CD4-positive, alpha-beta T cell treated with Interleukin-21 for 1 hour (primary cell): ENCODE results near the gene CADM4.
"Not testable (repeated sequence)": the region's sequence is repeated elsewhere in the genome, so short reads cannot be mapped to it uniquely, and the experiment has no call there.

Source experiments
- DNase-seq: peaks from one replicate; pipeline ENCODE4 v3.0.0-alpha.2; 2020

Gene CADM4

DNA sequence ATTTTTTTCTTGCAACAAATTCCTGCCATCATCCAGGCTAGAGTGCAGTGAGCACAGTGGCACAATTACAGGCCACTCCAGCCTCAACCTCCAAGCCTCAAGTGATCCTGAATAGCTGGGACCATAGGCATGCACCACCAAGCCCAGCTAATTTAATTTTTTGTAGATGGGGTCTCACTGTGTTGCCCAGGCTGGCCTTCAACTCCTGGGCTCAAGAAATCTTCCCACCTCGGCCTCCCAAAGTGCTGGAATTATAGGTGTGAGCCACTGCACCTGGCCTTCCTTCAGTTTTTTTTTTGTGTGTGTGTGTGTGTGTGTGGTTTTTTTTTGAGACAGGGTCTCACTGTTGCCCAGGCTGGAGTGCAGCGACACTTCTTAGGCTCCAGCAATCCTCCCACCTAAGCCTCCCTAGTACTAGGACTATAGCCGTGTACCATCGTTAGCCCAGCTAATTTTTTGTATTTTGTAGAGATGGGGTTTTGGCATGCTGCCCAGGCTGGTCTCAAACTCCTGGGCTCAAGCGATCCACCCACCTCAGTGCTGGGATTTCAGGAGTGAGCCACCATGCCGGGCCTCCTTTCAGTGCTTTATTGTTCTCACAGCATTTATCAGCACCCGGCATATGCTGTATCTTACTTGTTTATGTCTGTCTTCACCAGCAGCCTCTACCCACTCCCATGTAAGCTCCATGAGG is 33.6 kb downstream of the CADM4 start:
- DNase-seq, result no peak

DNA sequence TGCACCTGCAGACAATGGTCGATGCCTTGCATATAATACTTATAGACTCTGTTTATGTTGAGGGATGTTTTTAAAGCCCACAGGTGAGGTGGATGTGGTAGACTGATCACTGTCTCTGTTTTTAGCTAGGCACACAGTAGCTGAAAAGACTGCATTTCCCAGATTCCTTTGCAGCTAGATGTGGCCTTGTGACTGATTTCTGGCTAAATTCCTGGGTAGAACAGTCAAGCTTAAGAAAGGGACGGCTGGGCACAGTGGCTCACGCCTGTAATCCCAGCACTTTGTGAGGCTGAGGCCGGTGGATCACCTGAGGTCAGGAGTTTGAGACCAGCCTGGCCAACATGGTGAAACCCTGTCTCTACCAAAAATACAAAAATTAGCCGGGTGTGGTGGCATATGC is 39.3 kb downstream of the CADM4 start:
- DNase-seq, result not testable (repeated sequence)

GRCh38 chr19:43599635-43600295 is 39.9 kb downstream of the CADM4 start:
- DNase-seq, result no peak

DNA sequence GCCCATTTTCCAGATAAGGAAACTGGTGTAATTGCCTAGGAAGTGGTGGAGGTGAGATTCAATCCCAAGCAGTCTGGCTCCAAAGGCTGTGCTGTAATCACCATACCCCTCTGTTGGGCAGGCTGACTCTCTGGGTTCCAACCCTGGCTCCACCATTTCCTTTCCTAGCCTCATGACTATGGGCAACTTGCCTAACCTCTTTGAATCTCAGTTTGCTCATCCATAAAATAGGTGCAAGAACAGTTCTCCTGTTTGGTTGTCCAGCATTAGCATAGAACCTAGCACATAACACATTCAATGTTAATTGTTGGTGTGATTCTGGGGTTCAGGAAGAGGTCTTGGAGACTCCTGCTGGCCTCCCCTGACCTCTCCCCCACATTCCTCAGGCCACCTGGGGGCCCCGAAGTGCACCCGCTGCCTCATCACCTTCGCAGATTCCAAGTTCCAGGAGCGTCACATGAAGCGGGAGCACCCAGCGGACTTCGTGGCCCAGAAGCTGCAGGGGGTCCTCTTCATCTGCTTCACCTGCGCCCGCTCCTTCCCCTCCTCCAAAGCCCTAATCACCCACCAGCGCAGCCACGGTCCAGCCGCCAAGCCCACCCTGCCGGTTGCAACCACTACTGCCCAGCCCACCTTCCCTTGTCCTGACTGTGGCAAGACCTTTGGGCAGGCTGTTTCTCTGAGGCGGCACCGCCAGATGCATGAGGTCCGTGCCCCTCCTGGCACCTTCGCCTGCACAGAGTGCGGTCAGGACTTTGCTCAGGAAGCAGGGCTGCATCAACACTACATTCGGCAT is 41.0 kb downstream of the CADM4 start:
- DNase-seq, result no peak

DNA sequence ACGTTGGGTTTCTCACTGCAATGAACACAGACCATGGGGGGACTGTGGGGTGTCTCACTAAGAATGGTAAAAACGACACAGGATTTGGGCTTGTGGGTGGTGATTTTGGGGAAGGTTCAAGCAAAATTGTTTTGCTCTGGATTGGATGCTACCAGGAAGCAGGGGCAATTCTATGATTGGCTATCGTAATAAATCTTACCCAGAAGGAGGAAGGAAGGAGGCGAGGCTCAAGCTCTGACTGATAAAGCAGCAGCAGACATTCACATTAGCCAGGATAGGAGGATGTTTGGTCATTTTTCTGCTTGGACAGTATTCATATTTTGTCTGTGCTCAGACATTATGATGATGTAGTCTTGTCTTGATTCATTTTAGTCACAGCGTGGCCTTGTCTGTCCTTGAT is 41.8 kb downstream of the CADM4 start:
- DNase-seq, result no peak

GRCh38 chr19:43596842-43597461 is 42.7 kb downstream of the CADM4 start:
- no peak for DNase-seq

GRCh38 chr19:43595999-43596841 is 43.4 kb downstream of the CADM4 start, which contains the start of the genes IRGQ and ZNF576:
Gene IRGQ, minus strand, starts transcription at chr19:43596134. Its CDS starts 796 bp downstream, at chr19:43595338.
Gene ZNF576, plus strand, starts transcription at chr19:43596595. Its CDS starts 514 bp downstream, at chr19:43597109.
- DNase-seq, result peak; percentile 100

DNA sequence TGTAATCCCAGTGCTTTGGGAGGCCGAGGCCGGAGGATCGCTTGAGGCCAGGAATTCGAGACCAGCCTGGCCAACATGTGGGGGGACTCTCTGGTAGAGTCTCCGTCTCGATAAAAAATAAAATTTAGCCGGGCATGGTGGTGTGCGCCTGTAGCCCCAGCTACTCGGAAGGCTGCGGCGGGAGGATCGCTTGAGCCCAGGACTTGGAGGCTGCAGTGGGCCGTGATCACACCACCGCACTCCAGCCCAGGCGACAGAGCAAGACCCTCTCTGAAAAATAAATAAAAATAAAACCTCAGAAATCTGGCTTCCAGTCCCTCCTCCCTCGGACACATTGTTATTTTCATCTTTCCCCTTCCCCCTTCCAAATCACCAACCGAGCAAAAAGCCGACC is 44.0 kb downstream of the CADM4 start:
- no peak for DNase-seq

- DNase-seq, result peak; percentile 82
Observed at GRCh38 chr19:43594710-43595604, 44.7 kb downstream of the CADM4 start.

GRCh38 chr19:43594081-43594697 is 45.5 kb downstream of the CADM4 start:
- no peak for DNase-seq

DNA sequence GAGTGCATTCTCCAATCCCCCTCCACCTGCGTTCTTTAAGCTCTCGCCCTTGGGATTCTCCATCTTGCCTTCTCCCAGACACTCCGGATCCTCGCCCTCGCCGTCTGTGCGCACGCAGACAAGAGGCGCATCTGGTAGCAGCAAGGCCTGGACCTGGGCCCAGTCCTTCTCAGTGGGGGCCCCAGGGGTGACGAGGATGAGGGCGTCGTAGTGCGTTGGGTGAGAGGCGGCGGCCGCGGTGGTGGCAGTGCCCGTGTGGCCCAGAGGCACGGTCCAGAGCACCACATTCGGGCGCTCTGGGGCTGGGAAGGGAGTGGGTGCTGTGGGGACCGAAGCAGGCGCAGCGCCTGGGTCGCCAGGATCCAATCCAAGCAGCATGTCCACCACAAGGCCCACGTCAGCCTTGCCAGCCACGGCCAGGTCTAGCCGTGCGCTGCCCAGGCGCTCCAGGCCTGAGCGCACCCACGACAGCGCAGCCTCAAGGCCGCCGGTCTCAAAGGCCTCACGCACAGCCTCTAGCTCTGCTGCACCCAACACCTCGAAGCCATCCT is 46.8 kb downstream of the CADM4 start:
- no peak for DNase-seq

- DNase-seq, result no peak
Observed at GRCh38 chr19:43591904-43592772, 47.5 kb downstream of the CADM4 start.

- no peak for DNase-seq
Observed at GRCh38 chr19:43589678-43590077, 50.0 kb downstream of the CADM4 start.

DNA sequence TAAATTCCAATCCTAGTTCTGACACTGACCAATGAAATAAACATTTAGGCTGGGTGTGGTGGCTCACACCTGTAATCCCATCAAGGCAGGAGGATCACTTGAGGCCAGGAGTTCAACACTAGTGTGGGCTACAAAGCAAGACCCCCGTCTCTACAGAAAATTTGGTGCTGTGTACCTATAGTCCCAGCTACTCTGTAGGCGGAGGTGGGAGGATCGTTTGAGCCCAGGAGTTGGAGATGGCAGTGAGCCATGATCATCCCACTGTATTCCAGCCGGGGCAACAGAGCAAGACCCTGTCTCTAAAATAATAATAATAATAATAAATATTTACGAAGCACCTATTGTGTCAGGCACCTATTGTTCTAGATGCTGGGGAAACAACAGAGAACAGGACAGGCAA is 50.4 kb downstream of the CADM4 start:
- DNase-seq, result no peak

DNA sequence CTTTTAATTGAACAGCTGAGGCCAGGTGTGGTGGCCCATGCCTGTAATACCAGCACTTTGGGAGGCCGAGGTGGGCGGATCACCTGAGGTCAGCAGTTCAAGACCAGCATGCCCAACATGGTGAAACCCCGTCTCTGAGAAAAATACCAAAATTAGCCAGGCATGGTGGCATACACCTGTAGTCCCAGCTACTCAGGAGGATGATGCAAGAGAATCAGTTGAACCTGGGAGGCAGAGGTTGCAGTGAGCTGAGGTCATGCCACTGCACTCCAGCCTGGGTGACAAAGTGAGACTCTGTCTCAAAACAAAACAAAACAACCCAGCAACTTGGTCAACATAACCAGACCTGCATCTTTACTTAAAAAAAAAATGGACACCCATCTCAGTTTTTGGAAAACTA is 52.6 kb downstream of the CADM4 start:
- DNase-seq, result not testable (repeated sequence)

DNA sequence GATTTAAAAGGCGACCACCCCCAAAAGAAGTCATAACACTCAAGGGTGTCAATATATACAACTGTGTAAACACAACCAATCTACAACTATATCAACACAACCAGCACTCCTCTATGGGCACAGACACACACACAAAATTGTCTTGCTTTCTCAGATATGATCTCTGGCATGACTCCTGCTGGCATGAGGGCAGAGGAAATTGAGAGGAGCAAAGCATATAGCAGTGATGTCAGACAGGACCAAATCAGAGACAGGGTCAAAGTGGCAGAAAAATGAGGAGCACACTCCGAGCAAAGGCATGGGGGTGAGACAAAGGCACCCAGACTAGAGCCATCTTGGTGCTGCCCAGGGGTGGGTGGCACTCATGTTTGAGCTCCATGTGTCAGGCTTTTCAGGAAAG is 53.3 kb downstream of the CADM4 start:
- DNase-seq, result no peak

DNA sequence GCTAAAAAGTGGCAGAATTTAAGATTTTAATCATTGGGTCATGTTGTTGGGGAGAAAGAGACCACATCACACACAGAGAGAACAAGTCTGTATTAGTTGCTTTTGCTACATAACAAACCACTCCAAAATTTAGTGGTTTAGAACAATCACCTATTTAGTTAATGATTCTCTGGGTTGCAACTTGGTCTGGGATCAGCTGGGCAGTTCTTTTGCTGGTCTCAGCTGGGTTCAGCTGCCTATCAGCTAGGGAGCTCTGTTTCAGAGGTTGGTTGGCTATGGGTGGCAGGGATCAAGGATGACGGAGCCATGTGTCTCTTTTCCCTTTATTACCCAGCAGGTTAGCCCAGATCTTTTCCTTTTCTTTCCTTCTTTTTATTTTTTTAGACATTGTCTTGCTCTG is 55.2 kb downstream of the CADM4 start:
- no peak for DNase-seq

DNA sequence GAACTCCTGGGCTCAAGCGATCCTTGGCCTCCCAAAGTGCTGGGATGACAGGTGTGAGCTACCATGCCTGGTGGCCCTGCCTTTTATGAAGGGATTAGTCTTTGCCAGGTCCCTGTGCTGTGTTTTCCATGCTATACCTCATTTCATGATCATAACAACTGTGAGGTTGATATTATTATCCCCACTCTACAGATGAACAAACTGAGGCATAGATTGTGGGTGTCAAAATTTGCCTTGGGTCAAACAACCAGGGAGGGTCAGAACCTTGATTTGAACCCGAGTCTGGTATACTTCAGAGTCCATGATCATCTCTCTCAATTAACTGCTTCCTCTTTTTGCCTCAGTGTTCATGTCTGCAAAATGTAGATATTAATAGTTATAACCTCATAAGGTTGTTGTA is 57.2 kb downstream of the CADM4 start:
- no peak for DNase-seq

GRCh38 chr19:43581467-43581866 is 58.2 kb downstream of the CADM4 start:
- no peak for DNase-seq
